CD4-positive, alpha-beta T cell (primary cell): Measurements from ENCODE around the gene NKD1. TPM values are rescaled to one million over a fixed set of nuclear protein-coding genes. Genes with fewer than 3 reads are reported as not detected.
"Not testable (repeated sequence)": the region's sequence is repeated elsewhere in the genome, so short reads cannot be mapped to it uniquely, and the experiment has no call there.

Experiments
- ATAC-seq: fragments of 200-7000 bp; cut with Tn5 transposase; one replicate; pipeline ENCODE4 v1.10.0; 2022; ENCODE audit warnings: mild to moderate bottlenecking; ENCODE audit not compliant: poor library complexity
- CTCF ChIA-PET: fragments of 350-600 bp; sonication (Branson Sonifier 250); formaldehyde crosslinking; loops from one replicate; lab custom pipeline; 2021; ENCODE audit warnings: antibody characterized with exemption, inconsistent platforms; lab: Charles Lee
- POLR2A ChIA-PET: fragments of 350-600 bp; sonication (Branson Sonifier 250); formaldehyde crosslinking; loops from one replicate; lab custom pipeline; 2021; ENCODE audit warnings: antibody characterized with exemption, inconsistent platforms; lab: Charles Lee
- DNase-seq, 14 experiments: peaks; one replicate each; pipeline ENCODE4 v3.0.0-alpha.2; 2013 to 2020; ENCODE audit warnings: mixed read lengths in 2 of 14
- H3K27ac ChIP-seq, 2 donors: one replicate each; pipeline versions ENCODE4 v1.5.1 to v1.7.0; 2013; ENCODE audit warnings: low read length in 2 of 2, low read depth in 1 of 2, mild to moderate bottlenecking in 1 of 2
- H3K27me3 ChIP-seq, 2 experiments: 1 replicate in 1 of 2; 2 replicates in 1 of 2; pipeline versions ENCODE4 v1.6.1 to v1.7.0; 2013; ENCODE audit warnings: low read length in 2 of 2, control low read depth in 1 of 2, mild to moderate bottlenecking in 1 of 2, moderate library complexity in 1 of 2; ENCODE audit not compliant: insufficient read depth in 2 of 2, control insufficient read depth in 1 of 2
- H3K36me3 ChIP-seq: one replicate; pipeline ENCODE4 v1.6.1; 2013; ENCODE audit warnings: low read length, control low read depth; ENCODE audit not compliant: insufficient read depth
- H3K4me1 ChIP-seq: one replicate; pipeline ENCODE4 v1.6.1; 2013; ENCODE audit warnings: low read length, control low read depth; ENCODE audit not compliant: insufficient read depth
- H3K4me3 ChIP-seq: one replicate; pipeline ENCODE4 v1.5.1; 2013; ENCODE audit warnings: mild to moderate bottlenecking, low read length, moderate library complexity
- H3K9me3 ChIP-seq, 2 experiments: 1 replicate in 1 of 2; 2 replicates in 1 of 2; pipeline versions ENCODE4 v1.6.1 to v1.7.0; 2013; ENCODE audit warnings: low read length in 2 of 2, mild to moderate bottlenecking in 2 of 2, control low read depth in 1 of 2, moderate library complexity in 1 of 2; ENCODE audit not compliant: control insufficient read depth in 1 of 2, insufficient read depth in 1 of 2
- H3K27ac Mint-ChIP-seq: one replicate; pipeline ENCODE4 v1.8.0; 2020; ENCODE audit warnings: mixed read lengths
- H3K27me3 Mint-ChIP-seq: one replicate; pipeline ENCODE4 v1.8.0; 2021; ENCODE audit warnings: mixed read lengths
- H3K36me3 Mint-ChIP-seq: one replicate; pipeline ENCODE4 v1.8.0; 2021; ENCODE audit warnings: low read depth, mixed read lengths
- H3K4me1 Mint-ChIP-seq: one replicate; pipeline ENCODE4 v1.8.0; 2021; ENCODE audit warnings: low read depth, mixed read lengths
- H3K4me3 Mint-ChIP-seq: one replicate; pipeline ENCODE4 v1.8.0; 2020; ENCODE audit warnings: mild to moderate bottlenecking, mixed read lengths
- H3K9me3 Mint-ChIP-seq: one replicate; pipeline ENCODE4 v1.8.0; 2020; ENCODE audit warnings: mixed read lengths
- CTCF ChIP-seq: fragments of 200-600 bp; IDR thresholded peaks from one replicate; pipeline ENCODE4 v1.8.0; 2022; ENCODE audit warnings: antibody characterized with exemption, mild to moderate bottlenecking
- intact Hi-C, 2 experiments: fragments of 100-400 bp; cut with DNase I in 1 of 2; cut with micrococcal nuclease in 1 of 2; formaldehyde crosslinking; loops; one replicate each; pipeline versions ENCODE4 v1.15.1 to v1.9.0; 2023 to 2025; cut with DNase I, micrococcal nuclease
- total RNA-seq, 174 experiments: library from RNA in 2 of 174; stranded (reverse) in 2 of 174; gene quantifications; one replicate each; pipeline ENCODE4 v1.2.3 and lab custom pipeline; 2021 to 2026

NKD1 gene
- total RNA-seq, 2 experiments from 2014 or later = 6.1 to 9.8 TPM

GRCh38 chr16:50576403-50577113 lies 28.4 kb downstream of the NKD1 start:
- H3K4me1 ChIP-seq = no peaks in the 10 kb centered on the region
- H3K36me3 ChIP-seq = peaks cover 7% of the 10 kb centered on the region
- intact Hi-C loops = no loop called here
- CTCF ChIA-PET = no interaction called here
- POLR2A ChIA-PET = no interaction called here
- Mint-ChIP-seq H3K9me3 (no peaks in the 10 kb centered on the region), H3K4me3 (no peak overlapping the region), H3K27me3 (no peaks in the 10 kb centered on the region), H3K27ac (no peak overlapping the region), H3K4me1 (peaks cover 9% of the 10 kb centered on the region), H3K36me3 (peaks cover 24% of the 10 kb centered on the region)
- H3K27me3 ChIP-seq = no peaks in the 10 kb centered on the region
- no peak for DNase-seq
- no peak overlapping the region for H3K4me3 ChIP-seq
- TF ChIP-seq CTCF = no peak
- H3K9me3 ChIP-seq = peaks cover 0 to 5% of the 10 kb centered on the region in 2 experiments
- no peak for ATAC-seq
- no peak overlapping the region for H3K27ac ChIP-seq

GRCh38 chr16:50578137-50578536 lies 29.9 kb downstream of the NKD1 start:
- DNase-seq (no peak), ATAC-seq (no peak)
- peaks cover 7% of the 10 kb centered on the region for H3K36me3 ChIP-seq
- no peak overlapping the region for H3K4me3 Mint-ChIP-seq
- TF ChIP-seq CTCF = no peak
- H3K4me3 ChIP-seq = no peak overlapping the region
- H3K27me3 ChIP-seq = no peaks in the 10 kb centered on the region
- H3K27ac ChIP-seq = no peak overlapping the region
- ChIA-PET CTCF (interaction anchor here (0.6 kb wide), 1 partner anchor 373 kb away, joined by 3 read pairs; no protein-coding TSS in a partner anchor), POLR2A (no interaction called here)
- H3K9me3 ChIP-seq = peaks cover 0 to 5% of the 10 kb centered on the region in 2 experiments
- peaks cover 23% of the 10 kb centered on the region for H3K36me3 Mint-ChIP-seq
- H3K4me1 ChIP-seq = no peaks in the 10 kb centered on the region
- no peak overlapping the region for H3K27ac Mint-ChIP-seq
- no peaks in the 10 kb centered on the region for H3K9me3 Mint-ChIP-seq
- intact Hi-C loops = no loop called here
- H3K27me3 Mint-ChIP-seq = no peaks in the 10 kb centered on the region
- H3K4me1 Mint-ChIP-seq = peaks cover 10% of the 10 kb centered on the region

GRCh38 chr16:50579373-50579772 lies 31.2 kb downstream of the NKD1 start:
- H3K9me3 Mint-ChIP-seq, H3K27me3 Mint-ChIP-seq, H3K4me3 ChIP-seq, H3K27ac Mint-ChIP-seq, CTCF ChIA-PET, ATAC-seq, H3K4me1 ChIP-seq, H3K4me3 Mint-ChIP-seq, H3K36me3 ChIP-seq, DNase-seq, H3K27me3 ChIP-seq, H3K9me3 ChIP-seq, POLR2A ChIA-PET, H3K27ac ChIP-seq, intact Hi-C loops: not testable (repeated sequence)
- Mint-ChIP-seq H3K4me1 (peaks cover 18% of the 10 kb centered on the region), H3K36me3 (peaks cover 23% of the 10 kb centered on the region)
